A549 (cell line): ENCODE results near the gene NEU4.

ENCODE experiments used
- CHD4 ChIP-seq: fragments of 200-600 bp; sonication (generic); IDR thresholded peaks from 2 replicates; pipeline ENCODE4 v1.6.1; 2016; ENCODE audit warnings: antibody characterized with exemption, mild to moderate bottlenecking, borderline replicate concordance
- HOXB5 ChIP-seq: fragments of 250-450 bp; sonication (Bioruptor Pico); IDR thresholded peaks from 2 replicates; pipeline ENCODE4 v1.5.0; 2020; ENCODE audit warnings: mild to moderate bottlenecking, moderate library complexity
- NFE2L2 ChIP-seq: fragments of 150-350 bp; conservative IDR thresholded peaks from 2 replicates; pipeline ENCODE4 v1.6.1; 2014; ENCODE audit warnings: low read length
- RAD21 ChIP-seq, 2 experiments: fragments of >200 bp in 1 of 2; sonication (Bioruptor Twin) in 1 of 2; formaldehyde crosslinking in 1 of 2; IDR thresholded peaks in 1 of 2; conservative IDR thresholded peaks in 1 of 2; 2 replicates in 1 of 2; 3 replicates in 1 of 2; pipeline ENCODE4 v1.6.1; 2012 to 2018; ENCODE audit warnings: inconsistent platforms in 1 of 2
- RFX5 ChIP-seq: fragments of 450-650 bp; IDR thresholded peaks from 2 replicates; pipeline ENCODE4 v1.7.1; 2014; ENCODE audit warnings: antibody characterized with exemption, mild to moderate bottlenecking, moderate library complexity
- SMC3 ChIP-seq: fragments of >200 bp; sonication (Bioruptor Twin); formaldehyde crosslinking; IDR thresholded peaks from 3 replicates; pipeline ENCODE4 v1.6.1; 2018; ENCODE audit warnings: inconsistent platforms
- TF ChIP-seq, protein P1 (sequence below): fragments of >200 bp; sonication (Bioruptor Twin); formaldehyde crosslinking; IDR thresholded peaks from 3 replicates; pipeline ENCODE4 v1.5.1; 2016

GRCh38 chr2:241794250-241794823 is 14.7 kb upstream of the NEU4 start:
- TF ChIP-seq, protein P1, sequence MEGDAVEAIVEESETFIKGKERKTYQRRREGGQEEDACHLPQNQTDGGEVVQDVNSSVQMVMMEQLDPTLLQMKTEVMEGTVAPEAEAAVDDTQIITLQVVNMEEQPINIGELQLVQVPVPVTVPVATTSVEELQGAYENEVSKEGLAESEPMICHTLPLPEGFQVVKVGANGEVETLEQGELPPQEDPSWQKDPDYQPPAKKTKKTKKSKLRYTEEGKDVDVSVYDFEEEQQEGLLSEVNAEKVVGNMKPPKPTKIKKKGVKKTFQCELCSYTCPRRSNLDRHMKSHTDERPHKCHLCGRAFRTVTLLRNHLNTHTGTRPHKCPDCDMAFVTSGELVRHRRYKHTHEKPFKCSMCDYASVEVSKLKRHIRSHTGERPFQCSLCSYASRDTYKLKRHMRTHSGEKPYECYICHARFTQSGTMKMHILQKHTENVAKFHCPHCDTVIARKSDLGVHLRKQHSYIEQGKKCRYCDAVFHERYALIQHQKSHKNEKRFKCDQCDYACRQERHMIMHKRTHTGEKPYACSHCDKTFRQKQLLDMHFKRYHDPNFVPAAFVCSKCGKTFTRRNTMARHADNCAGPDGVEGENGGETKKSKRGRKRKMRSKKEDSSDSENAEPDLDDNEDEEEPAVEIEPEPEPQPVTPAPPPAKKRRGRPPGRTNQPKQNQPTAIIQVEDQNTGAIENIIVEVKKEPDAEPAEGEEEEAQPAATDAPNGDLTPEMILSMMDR = no peak
- TF ChIP-seq CHD4 (no peak), SMC3 (no peak), RFX5 (no peak), HOXB5 (CRISPR knock-in tag) (no peak), NFE2L2 (no peak), RAD21 (conservative IDR thresholded peaks at IDR 0.05 in 1 of 2, IDR thresholded peaks at IDR 0.05 in 1 of 2) (no peak)
